ENCODE data around the gene FIGLA.

Gene FIGLA

GRCh38 chr2:70808983-70809958 is 18.8 kb upstream of the FIGLA start:
- TF ChIP-seq CTCF (conservative IDR thresholded peaks at IDR 0.05; ENCODE audit: low read depth, low read length) = no peak
- H3K4me3 ChIP-seq (ENCODE audit: low read depth, low read length) = no peak overlapping the region
- DNase-seq (ENCODE audit: low read depth) = no peak

- no peak for DNase-seq (ENCODE audit: low read depth)
- TF ChIP-seq CTCF (conservative IDR thresholded peaks at IDR 0.05; ENCODE audit: low read depth, low read length) = no peak
- H3K4me3 ChIP-seq (ENCODE audit: low read depth, low read length) = no peak overlapping the region
Measured at GRCh38 chr2:70807828-70808118, 17.3 kb upstream of the FIGLA start.

GRCh38 chr2:70807102-70807827 is 16.8 kb upstream of the FIGLA start:
- no peak for DNase-seq (ENCODE audit: low read depth)
- no peak overlapping the region for H3K4me3 ChIP-seq (ENCODE audit: low read depth, low read length)
- no peak for TF ChIP-seq CTCF (conservative IDR thresholded peaks at IDR 0.05; ENCODE audit: low read depth, low read length)

GRCh38 chr2:70806620-70807019 is 16.2 kb upstream of the FIGLA start:
- no peak for TF ChIP-seq CTCF (conservative IDR thresholded peaks at IDR 0.05; ENCODE audit: low read depth, low read length)
- no peak for DNase-seq (ENCODE audit: low read depth)
- no peak overlapping the region for H3K4me3 ChIP-seq (ENCODE audit: low read depth, low read length)

- no peak overlapping the region for H3K4me3 ChIP-seq (ENCODE audit: low read depth, low read length)
- no peak for TF ChIP-seq CTCF (conservative IDR thresholded peaks at IDR 0.05; ENCODE audit: low read depth, low read length)
- no peak for DNase-seq (ENCODE audit: low read depth)
Measured at GRCh38 chr2:70806013-70806412, 15.6 kb upstream of the FIGLA start.

- no peak for DNase-seq (ENCODE audit: low read depth)
- TF ChIP-seq CTCF (conservative IDR thresholded peaks at IDR 0.05; ENCODE audit: low read depth, low read length) = no peak
Measured at GRCh38 chr2:70801607-70802263, 11.3 kb upstream of the FIGLA start.

More at GRCh38 chr2:70801607-70802263, 11.3 kb upstream of the FIGLA start:
- no peak overlapping the region for H3K4me3 ChIP-seq (ENCODE audit: low read depth, low read length)
